GM19239 (cell line): ENCODE results near the gene ATIC.

ENCODE experiments used
- DNase-seq: peaks from one replicate; pipeline ENCODE4 v3.0.0; 2011; ENCODE audit warnings: low spot score; ENCODE audit not compliant: insufficient read length
- FAIRE-seq: peaks from 2 replicates; lab custom pipeline; 2011; peaks lifted over from hg19 to GRCh38; lab: Jason Lieb, UNC

The ATIC gene

GRCh38 chr2:215392164-215392563, 80.3 kb downstream of the ATIC start:
- FAIRE-seq (no peak), DNase-seq (no peak)

- DNase-seq = no peak
- FAIRE-seq = no peak
These were observed 80.9 kb downstream of the ATIC start for GRCh38 chr2:215392687-215393270.

DNA sequence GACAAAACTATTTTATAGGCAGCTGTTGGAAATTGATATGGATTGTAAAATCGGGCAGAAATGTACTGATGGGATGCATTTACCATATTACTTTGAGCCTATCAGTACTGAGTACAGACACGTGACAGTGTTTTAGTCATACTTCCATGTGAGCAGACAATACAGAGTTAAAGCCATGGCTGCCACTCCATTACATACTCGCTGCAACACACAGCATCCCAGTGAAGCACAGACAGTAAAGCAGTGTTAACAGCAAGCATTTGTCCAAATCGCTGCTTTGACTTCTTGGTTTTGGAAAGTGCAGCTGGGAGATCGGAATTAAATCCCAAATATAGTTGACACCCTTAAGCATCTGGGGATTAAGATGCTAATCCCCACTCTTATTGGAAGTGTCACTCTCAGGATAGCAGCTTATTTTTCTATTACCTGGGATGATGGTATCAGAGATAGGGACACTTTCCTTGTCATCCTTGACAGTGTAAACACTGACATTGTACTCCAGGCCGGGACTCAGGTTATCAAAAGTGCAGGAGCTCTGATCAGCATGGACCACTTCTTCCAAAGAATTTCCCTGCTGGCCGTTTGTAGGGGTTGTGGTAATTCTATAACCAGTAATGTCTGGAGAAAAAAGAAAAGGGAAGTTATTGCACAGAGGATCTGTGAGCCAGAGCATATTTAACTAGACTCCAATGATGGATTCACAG, 82.4 kb downstream of the ATIC start:
- FAIRE-seq (no peak), DNase-seq (no peak)

DNA sequence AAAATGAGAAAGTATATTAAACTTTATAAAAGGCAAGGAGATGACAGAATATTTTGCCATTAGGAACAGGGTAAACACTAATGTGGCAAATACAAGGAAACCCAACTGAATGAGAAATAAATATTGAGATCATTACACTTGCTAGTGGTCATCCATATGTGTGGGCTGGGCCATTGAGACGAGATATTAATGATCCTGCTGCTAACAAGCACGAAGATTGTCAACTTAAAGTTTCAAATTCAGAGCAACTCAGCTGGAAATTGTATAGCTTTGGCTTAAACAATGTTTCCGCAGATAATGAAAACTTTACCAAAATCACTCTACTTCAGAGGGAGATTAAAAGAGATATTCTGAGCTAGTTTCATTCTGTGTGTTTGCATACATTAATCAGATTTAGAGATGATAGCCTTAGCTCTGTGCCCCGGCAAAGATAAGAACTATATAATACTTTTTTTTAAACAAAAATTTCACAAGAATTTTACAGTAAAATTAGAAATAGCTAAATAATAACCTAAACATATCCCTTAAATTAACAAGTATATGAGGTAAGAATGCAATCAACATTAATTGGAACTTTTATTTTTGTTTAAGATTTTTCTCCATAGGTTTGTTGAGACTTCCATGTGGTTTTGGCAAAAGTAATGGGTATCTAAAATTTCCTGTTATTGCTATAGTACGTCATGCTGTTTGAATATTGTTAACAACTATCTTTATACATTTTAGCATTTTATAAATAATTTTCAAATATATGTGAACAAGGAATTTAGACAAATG, 84.0 kb downstream of the ATIC start:
- no peak for FAIRE-seq
- DNase-seq = no peak

GRCh38 chr2:215396595-215397313, 84.9 kb downstream of the ATIC start:
- no peak for FAIRE-seq
- DNase-seq = no peak

DNA sequence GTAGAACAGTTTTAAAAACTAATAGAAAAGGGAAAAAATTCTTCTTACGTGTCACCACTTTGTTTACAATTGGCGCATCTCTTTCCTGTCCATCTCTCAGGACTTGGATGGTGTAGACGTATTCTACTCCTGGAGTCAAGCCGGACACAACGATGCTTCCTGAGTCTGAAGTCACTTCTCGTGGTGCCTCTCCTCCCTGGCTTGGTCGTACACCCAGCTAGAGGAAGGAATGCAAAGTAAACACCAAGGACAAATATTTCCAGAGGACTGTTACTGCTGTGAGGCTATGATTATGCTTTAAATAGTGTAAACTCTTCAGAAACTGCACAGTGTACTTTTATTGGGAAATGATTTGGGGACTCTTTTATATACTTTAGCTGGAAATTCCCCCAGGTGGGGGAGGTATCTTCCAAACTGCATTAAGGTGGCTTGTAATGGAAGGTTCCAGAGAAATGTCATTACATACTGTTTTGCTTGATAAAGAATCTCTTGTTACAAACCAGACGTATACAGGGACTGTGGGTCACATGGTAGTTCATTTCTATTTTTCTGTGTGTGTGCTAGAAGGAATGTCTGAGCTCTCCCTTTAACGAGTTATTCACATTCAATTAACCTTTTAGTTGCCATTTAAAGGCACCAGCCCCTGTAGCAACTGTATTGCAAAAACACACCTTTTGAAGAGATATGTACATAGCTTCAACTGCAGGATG, 85.9 kb downstream of the ATIC start:
- no peak for DNase-seq
- no peak for FAIRE-seq

DNA sequence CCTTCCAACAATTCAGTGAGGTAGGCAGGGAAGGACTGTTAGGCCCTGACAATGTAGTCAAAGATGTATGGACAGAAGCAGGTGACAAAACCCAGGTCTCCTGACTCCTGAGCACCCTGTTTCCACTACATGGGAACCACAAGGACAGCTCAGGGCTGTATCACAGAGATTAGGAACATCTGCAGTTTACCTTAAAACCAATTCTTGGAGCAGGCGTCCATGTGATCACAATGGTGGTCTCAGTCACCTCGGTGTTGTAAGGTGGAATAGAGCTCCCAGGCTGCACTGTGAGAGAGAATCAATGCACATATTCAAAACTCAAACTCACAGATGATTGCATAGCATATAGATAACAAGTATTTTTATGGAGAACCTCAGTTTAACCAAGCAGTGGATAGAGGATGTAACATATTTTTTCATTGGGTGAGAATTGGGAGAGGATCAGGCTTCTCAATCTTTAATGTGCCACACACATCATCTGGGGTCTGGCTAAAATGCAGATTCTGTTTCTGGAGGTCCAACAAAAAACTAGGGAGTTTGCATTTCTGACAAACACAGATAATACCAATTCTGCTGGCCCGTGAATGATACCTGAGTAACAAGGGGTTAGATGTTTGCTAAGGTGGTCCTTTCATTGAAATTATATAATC, 87.3 kb downstream of the ATIC start:
- DNase-seq = no peak
- no peak for FAIRE-seq
